ENCODE data around the gene CDC6.

Gene CDC6

GRCh38 chr17:40348562-40349476 lies 61.1 kb downstream of the CDC6 start:
- Histone ChIP-seq H3K36me3 (ENCODE audit: control insufficient read depth, insufficient read depth, low read length) (no peaks in the 10 kb centered on the region), H3K4me1 (peaks cover 35% of the 10 kb centered on the region), H3K9ac (no peak overlapping the region), H3K27me3 (ENCODE audit: control insufficient read depth, insufficient read depth, low read length) (no peaks in the 10 kb centered on the region), H3K27ac (no peak overlapping the region), H2AFZ (no peak overlapping the region), H3K9me3 (ENCODE audit: control insufficient read depth, low read length) (no peaks in the 10 kb centered on the region), H3K79me2 (peaks cover 6% of the 10 kb centered on the region), H3K4me2 (ENCODE audit: low read length) (no peak overlapping the region), H3K4me3 (ENCODE audit: low read depth, low read length) (no peak overlapping the region)
- TF ChIP-seq, protein P1, sequence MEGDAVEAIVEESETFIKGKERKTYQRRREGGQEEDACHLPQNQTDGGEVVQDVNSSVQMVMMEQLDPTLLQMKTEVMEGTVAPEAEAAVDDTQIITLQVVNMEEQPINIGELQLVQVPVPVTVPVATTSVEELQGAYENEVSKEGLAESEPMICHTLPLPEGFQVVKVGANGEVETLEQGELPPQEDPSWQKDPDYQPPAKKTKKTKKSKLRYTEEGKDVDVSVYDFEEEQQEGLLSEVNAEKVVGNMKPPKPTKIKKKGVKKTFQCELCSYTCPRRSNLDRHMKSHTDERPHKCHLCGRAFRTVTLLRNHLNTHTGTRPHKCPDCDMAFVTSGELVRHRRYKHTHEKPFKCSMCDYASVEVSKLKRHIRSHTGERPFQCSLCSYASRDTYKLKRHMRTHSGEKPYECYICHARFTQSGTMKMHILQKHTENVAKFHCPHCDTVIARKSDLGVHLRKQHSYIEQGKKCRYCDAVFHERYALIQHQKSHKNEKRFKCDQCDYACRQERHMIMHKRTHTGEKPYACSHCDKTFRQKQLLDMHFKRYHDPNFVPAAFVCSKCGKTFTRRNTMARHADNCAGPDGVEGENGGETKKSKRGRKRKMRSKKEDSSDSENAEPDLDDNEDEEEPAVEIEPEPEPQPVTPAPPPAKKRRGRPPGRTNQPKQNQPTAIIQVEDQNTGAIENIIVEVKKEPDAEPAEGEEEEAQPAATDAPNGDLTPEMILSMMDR (IDR thresholded peaks at IDR 0.05), result no peak

DNA sequence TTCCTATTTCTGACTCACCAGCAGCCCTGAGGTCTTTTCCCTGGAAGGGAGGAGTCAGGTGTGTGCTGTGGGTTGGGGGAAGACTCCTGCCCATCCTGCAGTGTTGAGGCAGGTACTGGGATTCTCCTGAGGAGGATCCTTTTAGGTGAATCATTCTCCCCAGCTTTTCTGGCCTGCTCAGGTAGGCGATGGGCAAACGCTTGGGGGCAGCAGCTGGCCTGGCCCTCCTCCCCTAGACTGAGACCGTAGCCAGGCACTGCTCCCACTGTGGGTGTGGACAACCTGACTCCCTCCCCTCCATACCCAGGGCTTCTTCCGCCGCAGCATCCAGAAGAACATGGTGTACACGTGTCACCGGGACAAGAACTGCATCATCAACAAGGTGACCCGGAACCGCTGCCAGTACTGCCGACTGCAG lies 61.8 kb downstream of the CDC6 start:
- H3K36me3 ChIP-seq (ENCODE audit: control insufficient read depth, insufficient read depth, low read length), result no peaks in the 10 kb centered on the region
- no peak overlapping the region for H3K27ac ChIP-seq
- no peak overlapping the region for H2AFZ ChIP-seq
- TF ChIP-seq, protein P1 (IDR thresholded peaks at IDR 0.05), result no peak
- no peaks in the 10 kb centered on the region for H3K9me3 ChIP-seq (ENCODE audit: control insufficient read depth, low read length)
- H3K4me2 ChIP-seq (ENCODE audit: low read length), result no peak overlapping the region
- H3K9ac ChIP-seq, result no peak overlapping the region
- H3K4me1 ChIP-seq, result peaks cover 30% of the 10 kb centered on the region
- no peaks in the 10 kb centered on the region for H3K27me3 ChIP-seq (ENCODE audit: control insufficient read depth, insufficient read depth, low read length)
- H3K79me2 ChIP-seq, result peaks cover 6% of the 10 kb centered on the region
- no peak overlapping the region for H3K4me3 ChIP-seq (ENCODE audit: low read depth, low read length)

GRCh38 chr17:40349895-40350688 lies 62.4 kb downstream of the CDC6 start:
- Histone ChIP-seq H3K27ac (peak overlapping the region; percentile 7), H2AFZ (no peak overlapping the region), H3K9me3 (ENCODE audit: control insufficient read depth, low read length) (no peaks in the 10 kb centered on the region), H3K4me3 (ENCODE audit: low read depth, low read length) (no peak overlapping the region), H3K27me3 (ENCODE audit: control insufficient read depth, insufficient read depth, low read length) (no peaks in the 10 kb centered on the region), H3K79me2 (peaks cover 6% of the 10 kb centered on the region), H3K4me1 (peaks cover 28% of the 10 kb centered on the region), H3K36me3 (ENCODE audit: control insufficient read depth, insufficient read depth, low read length) (no peaks in the 10 kb centered on the region), H3K4me2 (ENCODE audit: low read length) (no peak overlapping the region), H3K9ac (no peak overlapping the region)
- TF ChIP-seq, protein P1 (IDR thresholded peaks at IDR 0.05), result no peak

DNA sequence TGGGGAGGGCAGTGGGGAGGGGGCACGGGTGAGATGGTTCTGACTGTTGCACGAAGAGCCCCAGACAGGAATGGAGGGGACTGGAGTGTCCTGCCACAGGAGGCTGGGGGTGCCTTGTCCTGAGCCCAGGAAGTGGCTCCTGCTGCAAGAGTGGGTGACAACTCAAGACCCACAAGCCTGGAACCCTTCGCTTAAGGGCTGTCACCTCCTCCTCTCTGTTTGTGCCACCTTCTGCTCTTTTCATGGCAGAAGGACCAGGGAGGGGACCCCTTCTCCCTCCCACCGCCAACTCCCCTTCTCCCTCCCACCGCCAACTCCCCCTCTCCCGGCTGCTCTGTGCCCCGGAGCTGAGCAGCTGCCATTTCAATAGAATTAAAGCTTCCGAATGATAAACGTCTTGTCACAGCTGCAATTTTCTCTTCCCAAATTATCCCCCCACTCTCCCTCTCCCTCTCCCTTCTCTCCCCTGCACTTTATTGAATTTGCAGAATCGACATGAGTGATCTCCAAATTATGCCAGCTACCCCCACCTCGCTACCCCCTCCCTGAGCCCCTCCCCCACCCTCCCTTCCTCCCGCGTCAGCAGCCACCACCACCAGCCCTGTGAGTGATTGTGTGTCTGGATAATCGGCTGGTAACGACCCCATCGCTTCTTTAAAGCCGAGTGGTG lies 63.1 kb downstream of the CDC6 start:
- TF ChIP-seq, protein P1 (IDR thresholded peaks at IDR 0.05), result no peak
- H3K9ac ChIP-seq, result no peak overlapping the region
- H3K4me1 ChIP-seq, result peaks cover 21% of the 10 kb centered on the region
- H3K79me2 ChIP-seq, result peaks cover 6% of the 10 kb centered on the region
- H3K36me3 ChIP-seq (ENCODE audit: control insufficient read depth, insufficient read depth, low read length), result no peaks in the 10 kb centered on the region
- H3K9me3 ChIP-seq (ENCODE audit: control insufficient read depth, low read length), result no peaks in the 10 kb centered on the region
- H2AFZ ChIP-seq, result no peak overlapping the region
- no peak overlapping the region for H3K4me2 ChIP-seq (ENCODE audit: low read length)
- no peaks in the 10 kb centered on the region for H3K27me3 ChIP-seq (ENCODE audit: control insufficient read depth, insufficient read depth, low read length)
- H3K27ac ChIP-seq, result peak overlapping the region; percentile 7
- no peak overlapping the region for H3K4me3 ChIP-seq (ENCODE audit: low read depth, low read length)

Data from parathyroid adenoma (tissue), 2 donors.